NCI-H1694 treated with DMSO at 0.1 percent for 48 hours (cell line): ENCODE measurements around the gene LRTM2.

Source experiments
- DNase-seq: peaks from one replicate; lab custom pipeline; 2025; lab: John Stamatoyannopoulos, UW

Gene LRTM2

GRCh38 chr12:1885082-1885596, 64.8 kb downstream of the LRTM2 start:
- no peak for DNase-seq

GRCh38 chr12:1885599-1886245, 65.4 kb downstream of the LRTM2 start:
- DNase-seq = no peak
